GM21381 (cell line): ENCODE data around the gene MARK2.

ENCODE experiments used
- ATAC-seq: cut with Tn5 transposase; IDR thresholded peaks from one replicate; pipeline ENCODE4 v1.9.1; 2021; ENCODE audit warnings: mild to moderate bottlenecking, moderate library complexity; ENCODE audit not compliant: unreplicated experiment

The MARK2 gene

GRCh38 chr11:63829823-63830489 lies 9.0 kb upstream of the MARK2 start:
- ATAC-seq: no peak

GRCh38 chr11:63831326-63831725 lies 7.6 kb upstream of the MARK2 start:
- ATAC-seq: no peak

- ATAC-seq: no peak
These were observed 6.6 kb upstream of the MARK2 start for GRCh38 chr11:63832336-63832735.

GRCh38 chr11:63833048-63833447 lies 5.9 kb upstream of the MARK2 start:
- no peak for ATAC-seq

DNA sequence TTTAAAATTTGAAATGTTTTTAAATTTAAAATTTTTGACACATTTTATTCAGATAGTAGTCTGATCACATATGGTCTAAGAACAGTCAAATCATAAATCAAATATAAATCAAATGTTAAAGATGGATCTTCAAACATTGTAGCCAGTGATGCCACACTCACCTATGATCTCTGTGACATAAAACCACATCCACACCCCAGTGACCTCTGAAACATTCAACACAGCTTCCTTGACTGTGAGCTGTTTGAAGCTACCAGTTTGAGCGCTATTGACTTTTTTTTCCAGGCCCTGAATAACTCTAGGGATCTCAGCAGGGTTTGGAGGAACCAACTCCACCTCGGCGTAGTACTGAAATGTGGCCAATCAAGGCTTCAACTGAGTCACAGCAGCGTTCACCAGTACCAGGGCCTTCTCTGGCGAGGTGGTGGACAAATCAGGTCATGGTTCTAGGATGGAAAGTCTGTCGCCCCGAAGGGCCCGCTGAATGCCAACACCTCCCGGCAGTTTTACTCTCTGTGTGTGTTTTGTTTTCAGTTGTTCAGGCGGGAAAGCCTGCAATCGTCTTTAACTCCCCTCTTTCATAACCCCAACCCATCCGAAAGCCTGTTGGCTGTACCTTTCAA lies 4.3 kb upstream of the MARK2 start:
- no peak for ATAC-seq

- ATAC-seq: no peak
These were observed 3.8 kb upstream of the MARK2 start for GRCh38 chr11:63835158-63835545.

DNA sequence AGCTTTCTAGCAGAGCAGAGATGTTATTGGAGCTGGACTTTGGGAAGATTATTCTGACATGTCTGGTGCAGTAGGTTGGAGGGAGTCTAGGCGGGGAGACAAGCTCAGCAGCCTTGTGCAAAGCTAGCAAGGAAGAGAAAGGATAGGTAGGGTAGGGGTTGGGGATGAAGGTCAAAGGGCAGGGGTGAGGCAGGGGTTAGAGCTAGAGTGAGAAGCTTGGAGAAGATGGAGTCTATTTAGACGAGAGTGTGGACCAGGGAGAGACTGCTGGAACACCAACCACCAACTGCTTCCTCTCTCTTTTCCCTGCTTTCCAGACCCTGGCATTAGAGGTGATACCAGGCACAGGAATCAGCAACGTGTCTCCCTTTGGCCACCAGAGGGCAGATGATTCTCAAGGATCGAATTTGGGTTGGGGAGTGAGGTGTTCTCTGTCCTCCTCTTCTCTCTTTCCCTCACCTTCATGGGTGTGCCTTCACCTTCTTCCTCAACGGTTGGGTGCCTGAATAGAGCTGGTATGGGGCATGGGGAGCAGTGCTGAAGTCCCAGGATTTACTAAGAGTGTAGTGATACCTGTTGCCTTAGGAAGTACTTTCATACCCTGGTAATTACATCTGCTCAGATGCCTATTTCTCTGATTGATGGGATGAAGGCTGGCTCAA lies 1.8 kb upstream of the MARK2 start:
- no peak for ATAC-seq

GRCh38 chr11:63837739-63838138 lies 1.2 kb upstream of the MARK2 start:
- no peak for ATAC-seq

DNA sequence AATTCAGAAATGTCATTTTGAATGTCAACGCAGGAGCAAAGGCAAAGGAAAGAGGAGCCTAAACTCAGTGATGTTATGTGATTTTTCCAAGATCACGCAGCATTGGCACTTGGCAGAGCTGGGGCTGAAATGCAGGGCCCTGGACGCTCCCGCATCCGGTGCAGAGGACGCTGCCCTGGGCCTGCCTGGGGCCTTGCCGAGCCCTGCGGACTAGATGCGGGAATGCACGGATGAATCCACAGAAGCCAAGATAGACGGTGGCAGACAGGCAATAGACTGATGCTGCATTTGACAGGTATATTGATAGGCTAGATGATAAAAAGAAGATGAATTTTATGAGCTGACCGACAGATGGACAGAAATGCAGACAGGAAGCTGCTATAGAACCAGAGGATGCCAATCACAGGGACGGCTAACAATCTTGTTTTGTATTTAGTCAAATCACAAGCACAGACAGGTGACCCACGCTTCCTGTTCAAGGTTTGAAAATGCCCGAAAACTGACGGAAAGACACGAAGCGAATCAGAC lies 696 bp upstream of the MARK2 start:
- no peak for ATAC-seq

DNA sequence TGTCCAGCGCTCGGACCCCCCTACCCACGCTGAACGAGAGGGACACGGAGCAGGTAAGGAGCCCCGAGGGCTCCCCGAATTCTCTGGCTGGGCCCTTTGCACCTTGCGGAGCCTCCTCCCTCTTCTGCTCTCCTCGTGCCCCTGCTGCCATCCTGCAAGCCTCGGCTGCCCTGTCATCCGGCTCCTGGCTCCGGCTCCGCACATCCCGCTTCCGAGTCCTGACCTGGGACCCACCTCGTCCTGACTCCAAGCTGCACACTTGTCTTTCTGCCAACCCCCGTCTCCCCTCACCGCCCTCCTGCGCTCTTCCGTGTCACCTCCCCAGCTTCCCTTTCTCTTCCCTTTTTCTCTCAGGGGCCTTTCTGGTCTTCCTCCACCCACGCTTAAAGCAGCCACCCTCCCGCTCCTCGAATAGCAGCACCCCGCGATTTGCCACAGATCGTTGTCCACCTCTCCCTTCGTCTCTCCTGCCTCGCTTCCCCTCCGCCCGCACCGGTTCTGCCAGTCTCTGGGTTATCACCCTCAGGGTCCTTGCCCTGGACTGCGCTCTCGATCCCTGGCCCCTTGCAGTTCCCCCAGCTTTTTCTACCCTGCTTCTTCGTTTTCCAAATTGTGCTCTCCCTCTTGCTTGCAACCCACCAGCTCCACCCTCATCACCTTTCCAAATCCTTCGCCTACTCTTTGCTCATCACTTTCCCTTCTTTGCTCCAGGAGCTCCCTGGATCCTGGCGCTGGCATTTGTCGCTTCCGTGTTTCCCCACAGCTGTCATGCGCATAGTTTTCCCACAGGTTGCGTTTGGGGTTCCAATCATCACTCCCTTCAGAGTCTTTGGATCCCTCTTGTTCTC lies 822 bp downstream of the MARK2 start:
- ATAC-seq: no peak

DNA sequence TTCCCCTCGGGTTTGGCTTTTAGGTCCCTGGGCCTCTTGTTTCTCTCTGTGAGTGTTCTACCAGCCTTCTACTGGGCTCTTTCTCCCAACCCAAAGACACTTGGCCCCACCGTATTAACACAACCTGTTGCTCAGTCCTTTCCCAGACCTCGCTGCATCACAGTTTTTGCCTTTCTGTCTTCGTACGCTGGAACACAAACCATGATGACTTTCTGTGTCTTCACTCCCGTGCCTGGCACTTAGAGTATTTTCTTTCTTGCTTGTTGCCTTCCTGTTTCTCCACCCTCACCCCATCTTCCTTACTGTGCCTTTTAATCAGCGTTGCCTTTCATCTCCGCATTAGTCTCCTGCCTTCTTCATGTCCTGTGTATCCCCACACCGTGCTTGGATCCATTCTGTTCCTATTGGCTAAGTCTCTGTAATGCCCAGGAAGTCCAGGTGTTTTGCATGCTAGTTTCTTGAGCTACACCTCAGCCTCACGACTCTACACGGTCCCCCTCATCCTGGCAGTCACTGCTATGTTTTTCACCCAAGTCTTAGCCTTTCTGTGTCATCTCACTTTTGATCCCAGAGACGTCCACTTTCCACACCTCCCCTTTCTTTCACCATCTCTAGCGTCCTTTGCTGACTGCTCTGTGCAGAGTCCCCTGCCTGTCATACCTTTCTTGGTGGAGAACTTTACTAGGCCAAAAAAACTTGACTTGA lies 1.6 kb downstream of the MARK2 start:
- no peak for ATAC-seq

GRCh38 chr11:63841554-63841953 lies 2.6 kb downstream of the MARK2 start:
- no peak for ATAC-seq

DNA sequence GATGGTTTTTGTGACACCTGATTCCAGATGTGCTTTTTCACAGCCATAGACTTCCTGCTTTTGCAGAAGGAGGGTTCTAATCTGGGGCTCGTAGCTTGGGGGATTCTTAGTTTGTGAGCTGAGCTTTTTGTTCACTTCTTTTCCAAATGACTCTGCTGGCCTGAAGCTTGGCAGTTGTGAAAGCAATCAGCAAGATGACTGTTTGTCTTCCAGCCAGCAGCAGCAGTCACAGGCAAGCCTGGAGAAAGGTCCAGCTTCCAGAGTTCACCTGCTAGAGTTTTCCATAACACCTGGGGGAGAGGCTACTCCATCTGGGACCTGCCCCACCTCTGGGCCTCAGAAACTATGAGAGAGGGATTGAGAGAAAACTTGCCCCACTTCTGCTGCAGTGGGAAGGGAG lies 4.1 kb downstream of the MARK2 start:
- ATAC-seq: no peak

- no peak for ATAC-seq
These were observed 5.9 kb downstream of the MARK2 start for GRCh38 chr11:63844836-63845235.

- ATAC-seq: no peak
These were observed 6.4 kb downstream of the MARK2 start for GRCh38 chr11:63845303-63845702.

- ATAC-seq: no peak
These were observed 7.0 kb downstream of the MARK2 start for GRCh38 chr11:63845911-63846310.

DNA sequence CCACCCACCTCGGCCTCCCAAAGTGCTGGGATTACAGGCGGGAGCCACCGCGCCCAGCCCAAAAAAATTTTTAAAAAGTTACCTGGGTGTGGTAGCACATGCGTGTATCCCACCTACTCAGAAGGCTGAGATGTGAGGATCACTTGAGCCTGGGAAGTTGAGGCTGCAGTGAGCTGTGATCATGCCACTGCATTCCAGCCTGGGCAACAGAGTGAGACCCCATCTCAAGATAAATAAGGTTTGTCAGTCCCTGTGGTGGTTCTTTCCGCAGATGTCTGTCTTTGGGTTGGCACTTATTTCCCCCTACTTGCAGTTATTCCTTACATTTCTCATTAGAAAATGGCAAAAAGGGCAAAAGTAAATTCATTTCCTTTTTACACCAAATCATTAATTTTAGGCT lies 8.0 kb downstream of the MARK2 start:
- ATAC-seq: no peak

DNA sequence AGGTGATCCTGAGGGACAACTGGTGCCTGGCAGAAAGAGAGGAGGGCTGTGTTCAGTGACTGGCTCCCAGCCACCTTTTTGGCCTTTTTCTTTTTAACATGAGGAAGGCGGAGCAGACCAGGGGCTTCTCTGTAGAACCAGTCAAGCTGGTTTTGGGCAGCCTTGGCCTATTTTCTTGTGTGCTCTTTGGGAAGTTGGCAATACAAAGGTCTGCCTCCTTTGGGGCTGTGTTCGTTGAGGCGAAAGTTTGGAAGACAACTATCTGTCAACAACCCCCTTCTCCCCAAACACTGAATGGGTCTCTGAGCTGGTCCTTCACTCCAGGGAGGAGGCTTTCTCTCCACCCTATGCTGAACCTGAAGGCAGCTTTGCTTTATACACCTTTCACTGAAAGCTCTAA lies 8.5 kb downstream of the MARK2 start:
- no peak for ATAC-seq

- ATAC-seq: no peak
These were observed 10.8 kb downstream of the MARK2 start for GRCh38 chr11:63849691-63850090.

GRCh38 chr11:63850920-63851319 lies 12.0 kb downstream of the MARK2 start:
- no peak for ATAC-seq

DNA sequence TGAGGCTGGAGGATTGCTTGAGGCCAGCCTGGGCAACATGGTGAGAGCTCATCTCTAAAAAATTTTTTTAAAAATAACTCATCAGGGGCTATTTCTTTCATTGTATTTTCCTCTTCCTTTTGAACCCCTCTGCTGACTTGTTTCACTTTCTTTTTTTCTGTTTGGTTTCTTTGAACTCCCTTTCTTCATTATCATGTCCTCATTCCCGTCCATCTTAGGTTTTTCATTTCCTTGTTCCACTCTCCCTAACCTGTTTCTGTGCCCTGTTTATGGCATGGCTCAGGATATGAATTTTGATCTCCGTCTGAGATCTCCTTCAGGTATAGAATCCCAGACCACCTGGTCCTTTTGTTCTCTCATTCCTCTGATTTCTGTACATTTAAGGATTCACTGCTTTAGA lies 12.5 kb downstream of the MARK2 start:
- ATAC-seq: no peak
